ENCODE measurements around the gene GAL3ST2.

The GAL3ST2 gene

GRCh38 chr2:241848761-241849615 is 72.4 kb downstream of the GAL3ST2 start:
- peaks cover 4% of the 10 kb centered on the region for H3K27me3 ChIP-seq (ENCODE audit: control insufficient read depth, low read length)
- H3F3A ChIP-seq (ENCODE audit: control insufficient read depth, insufficient read depth) = no peaks in the 10 kb centered on the region
- H3K4me2 ChIP-seq (ENCODE audit: low read length) = no peak overlapping the region
- H3K9me3 ChIP-seq (ENCODE audit: control insufficient read depth, insufficient read depth, low read length) = no peaks in the 10 kb centered on the region
- no peaks in the 10 kb centered on the region for H3K9me2 ChIP-seq (replicated peaks; ENCODE audit: control insufficient read depth, low read length)
- no peak overlapping the region for H3K4me3 ChIP-seq (ENCODE audit: low read length)
- no peaks in the 10 kb centered on the region for H3K36me3 ChIP-seq (ENCODE audit: control insufficient read depth, low read length)
- H3K79me2 ChIP-seq (ENCODE audit: control insufficient read depth, low read length) = no peaks in the 10 kb centered on the region
- no peak overlapping the region for H3K27ac ChIP-seq (ENCODE audit: low read depth, low read length)
- TF ChIP-seq EZH2phosphoT487 (IDR thresholded peaks at IDR 0.05; ENCODE audit: borderline replicate concordance, low read length) (no peak), CTCF (IDR thresholded peaks at IDR 0.05; ENCODE audit: low read depth, low read length, poor library complexity, severe bottlenecking) (no peak)
- H4K20me1 ChIP-seq (ENCODE audit: control insufficient read depth, insufficient read depth, low read depth, low read length) = no peaks in the 10 kb centered on the region
- H3K4me1 ChIP-seq (ENCODE audit: control insufficient read depth, low read length) = no peaks in the 10 kb centered on the region

- H3K4me3 ChIP-seq (ENCODE audit: low read length) = no peak overlapping the region
- H3K79me2 ChIP-seq (ENCODE audit: control insufficient read depth, low read length) = no peaks in the 10 kb centered on the region
- H3K27ac ChIP-seq (ENCODE audit: low read depth, low read length) = no peak overlapping the region
- peaks cover 4% of the 10 kb centered on the region for H3K27me3 ChIP-seq (ENCODE audit: control insufficient read depth, low read length)
- H3K9me2 ChIP-seq (replicated peaks; ENCODE audit: control insufficient read depth, low read length) = no peaks in the 10 kb centered on the region
- H3F3A ChIP-seq (ENCODE audit: control insufficient read depth, insufficient read depth) = no peaks in the 10 kb centered on the region
- no peaks in the 10 kb centered on the region for H3K9me3 ChIP-seq (ENCODE audit: control insufficient read depth, insufficient read depth, low read length)
- TF ChIP-seq CTCF (IDR thresholded peaks at IDR 0.05; ENCODE audit: low read depth, low read length, poor library complexity, severe bottlenecking) (no peak), EZH2phosphoT487 (IDR thresholded peaks at IDR 0.05; ENCODE audit: borderline replicate concordance, low read length) (no peak)
- no peaks in the 10 kb centered on the region for H3K36me3 ChIP-seq (ENCODE audit: control insufficient read depth, low read length)
- no peaks in the 10 kb centered on the region for H3K4me1 ChIP-seq (ENCODE audit: control insufficient read depth, low read length)
- H3K4me2 ChIP-seq (ENCODE audit: low read length) = no peak overlapping the region
- no peaks in the 10 kb centered on the region for H4K20me1 ChIP-seq (ENCODE audit: control insufficient read depth, insufficient read depth, low read depth, low read length)
Measured at GRCh38 chr2:241849616-241850543, 73.3 kb downstream of the GAL3ST2 start.

GRCh38 chr2:241850544-241851324 is 74.1 kb downstream of the GAL3ST2 start:
- Histone ChIP-seq H3K4me1 (ENCODE audit: control insufficient read depth, low read length) (no peaks in the 10 kb centered on the region), H3F3A (ENCODE audit: control insufficient read depth, insufficient read depth) (no peaks in the 10 kb centered on the region), H3K4me3 (ENCODE audit: low read length) (no peak overlapping the region), H3K27me3 (ENCODE audit: control insufficient read depth, low read length) (no peaks in the 10 kb centered on the region), H3K9me3 (ENCODE audit: control insufficient read depth, insufficient read depth, low read length) (no peaks in the 10 kb centered on the region), H3K79me2 (ENCODE audit: control insufficient read depth, low read length) (no peaks in the 10 kb centered on the region), H3K36me3 (ENCODE audit: control insufficient read depth, low read length) (no peaks in the 10 kb centered on the region), H3K27ac (ENCODE audit: low read depth, low read length) (no peak overlapping the region), H3K4me2 (ENCODE audit: low read length) (no peak overlapping the region), H4K20me1 (ENCODE audit: control insufficient read depth, insufficient read depth, low read depth, low read length) (no peaks in the 10 kb centered on the region), H3K9me2 (replicated peaks; ENCODE audit: control insufficient read depth, low read length) (no peaks in the 10 kb centered on the region)
- TF ChIP-seq EZH2phosphoT487 (IDR thresholded peaks at IDR 0.05; ENCODE audit: borderline replicate concordance, low read length) (no peak), CTCF (IDR thresholded peaks at IDR 0.05; ENCODE audit: low read depth, low read length, poor library complexity, severe bottlenecking) (no peak)

Measured in DOHH2 (cell line).